GM21390 (cell line): ENCODE results near the gene VNN1.

Source experiments
- ATAC-seq: cut with Tn5 transposase; IDR thresholded peaks from one replicate; pipeline ENCODE4 v1.9.1; 2021; ENCODE audit not compliant: unreplicated experiment

The VNN1 gene

GRCh38 chr6:132713352-132714134 lies at the start of gene VNN1:
VNN1 (minus strand) TSS chr6:132714055; CDS start chr6:132714035, 20 bp downstream.
- ATAC-seq = peak; percentile 73

- ATAC-seq = peak; percentile 90
These were observed 49.4 kb upstream of the VNN1 start for GRCh38 chr6:132763269-132763668.

- peak; percentile 43 for ATAC-seq
These were observed 46.4 kb upstream of the VNN1 start for GRCh38 chr6:132760256-132760655.

GRCh38 chr6:132758689-132759088 lies 44.8 kb upstream of the VNN1 start:
- no peak for ATAC-seq

- ATAC-seq = no peak
These were observed 38.4 kb upstream of the VNN1 start for GRCh38 chr6:132752255-132752654.

GRCh38 chr6:132751828-132752227 lies 38.0 kb upstream of the VNN1 start:
- no peak for ATAC-seq

GRCh38 chr6:132751306-132751705 lies 37.5 kb upstream of the VNN1 start:
- peak; percentile 43 for ATAC-seq

- ATAC-seq = peak; percentile 87
These were observed 36.8 kb upstream of the VNN1 start for GRCh38 chr6:132750455-132751248.

- no peak for ATAC-seq
These were observed 35.3 kb upstream of the VNN1 start for GRCh38 chr6:132749111-132749510.

- no peak for ATAC-seq
These were observed 34.6 kb upstream of the VNN1 start for GRCh38 chr6:132748446-132748845.

GRCh38 chr6:132746048-132746447 lies 32.2 kb upstream of the VNN1 start:
- no peak for ATAC-seq

GRCh38 chr6:132742495-132742894 lies 28.6 kb upstream of the VNN1 start:
- ATAC-seq = no peak

- ATAC-seq = no peak
These were observed 27.4 kb upstream of the VNN1 start for GRCh38 chr6:132741281-132741680.

- no peak for ATAC-seq
These were observed 22.4 kb upstream of the VNN1 start for GRCh38 chr6:132736239-132736638.

GRCh38 chr6:132734694-132735236 lies 20.9 kb upstream of the VNN1 start:
- ATAC-seq = no peak

GRCh38 chr6:132733814-132734213 lies 20.0 kb upstream of the VNN1 start:
- ATAC-seq = no peak

- no peak for ATAC-seq
These were observed 19.4 kb upstream of the VNN1 start for GRCh38 chr6:132733283-132733682.

- ATAC-seq = no peak
These were observed 17.2 kb upstream of the VNN1 start for GRCh38 chr6:132731086-132731485.

GRCh38 chr6:132730560-132730959 lies 16.7 kb upstream of the VNN1 start:
- no peak for ATAC-seq

GRCh38 chr6:132728616-132729015 lies 14.8 kb upstream of the VNN1 start:
- ATAC-seq = no peak

GRCh38 chr6:132726608-132726975 lies 12.7 kb upstream of the VNN1 start:
- no peak for ATAC-seq
